Spleen (tissue), 11 donors: ENCODE data around the gene TRIM2. TPM values are rescaled to one million over a fixed set of nuclear protein-coding genes. Genes with fewer than 3 reads are reported as not detected.

Source experiments
- DNase-seq: peaks from one replicate; pipeline ENCODE4 v3.0.0-alpha.2; 2020
- H3K27ac ChIP-seq, 8 donors: fragments of 200-600 bp; sonication (generic) in 7 of 8; 1 replicate in 4 of 8; 2 replicates in 4 of 8; pipeline versions ENCODE4 v1.5.0 to v1.8.0; 2016 to 2021; ENCODE audit warnings: inconsistent platforms in 4 of 8, mild to moderate bottlenecking in 4 of 8, moderate library complexity in 1 of 8
- H3K27me3 ChIP-seq, 7 donors: fragments of 200-600 bp; sonication (generic) in 6 of 7; replicated peaks in 1 of 7; 1 replicate in 4 of 7; 2 replicates in 3 of 7; pipeline versions ENCODE4 v1.5.0 to v1.8.0; 2016 to 2021; ENCODE audit warnings: inconsistent platforms in 3 of 7, mild to moderate bottlenecking in 1 of 7
- H3K36me3 ChIP-seq, 6 donors: fragments of 200-600 bp; sonication (generic) in 5 of 6; 1 replicate in 4 of 6; 2 replicates in 2 of 6; pipeline versions ENCODE4 v1.5.0 to v1.8.0; 2016 to 2021; ENCODE audit warnings: inconsistent platforms in 2 of 6
- H3K4me1 ChIP-seq, 6 donors: fragments of 200-600 bp; sonication (generic) in 5 of 6; 1 replicate in 3 of 6; 2 replicates in 3 of 6; pipeline versions ENCODE4 v1.5.0 to v1.8.0; 2016 to 2021; ENCODE audit warnings: inconsistent platforms in 3 of 6
- H3K4me3 ChIP-seq, 8 donors: fragments of 200-600 bp; sonication (generic) in 7 of 8; 1 replicate in 4 of 8; 2 replicates in 4 of 8; pipeline versions ENCODE4 v1.5.0 to v1.8.0; 2016 to 2021; ENCODE audit warnings: inconsistent platforms in 4 of 8, mild to moderate bottlenecking in 4 of 8, moderate library complexity in 2 of 8
- H3K9me3 ChIP-seq, 8 donors: fragments of 200-600 bp; sonication (generic) in 7 of 8; 1 replicate in 4 of 8; 2 replicates in 4 of 8; pipeline versions ENCODE4 v1.5.0 to v1.8.0; 2016 to 2021; ENCODE audit warnings: inconsistent platforms in 4 of 8
- CTCF ChIP-seq, 11 experiments: fragments of 200-600 bp in 7 of 11; fragments of 450-650 bp in 4 of 11; sonication (generic) in 4 of 11; IDR thresholded peaks in 8 of 11; conservative IDR thresholded peaks in 3 of 11; 1 replicate in 7 of 11; 2 replicates in 4 of 11; pipeline versions ENCODE4 v1.4.0 to v1.8.0; 2016 to 2021; ENCODE audit warnings: antibody characterized with exemption in 11 of 11, inconsistent platforms in 4 of 11, mild to moderate bottlenecking in 1 of 11
- POLR2A ChIP-seq, 3 donors: fragments of 450-650 bp; IDR thresholded peaks; one replicate each; pipeline ENCODE4 v1.5.1; 2017; ENCODE audit warnings: antibody characterized with exemption in 3 of 3, mild to moderate bottlenecking in 1 of 3
- POLR2AphosphoS5 ChIP-seq, 3 donors: sonication (generic); formaldehyde crosslinking; IDR thresholded peaks; one replicate each; pipeline ENCODE4 v1.5.1; 2017; ENCODE audit warnings: antibody characterized with exemption in 3 of 3
- WGBS, 5 donors: extraction: QIAGEN DNeasy Blood & Tissue Kit in 3 of 5; methylation state at CpG; one replicate each; pipeline versions ENCODE4 v1.1.5 to v1.1.7; 2013 to 2018; 5-methylcytosine and 5-hydroxymethylcytosine counted together
- intact Hi-C: fragments of 100-400 bp; cut with DNase I; formaldehyde crosslinking; loops from one replicate; pipeline ENCODE4 v1.15.0; 2023; ENCODE audit warnings: low total_unique reads
- polyA plus RNA-seq, 3 donors: library from polyadenylated mRNA; stranded (reverse); fragments of 200-250 nt; gene quantifications; one replicate each; pipeline ENCODE4 v1.2.1, GENCODE V29; 2013
- total RNA-seq, 7 donors: library from RNA; depleted of rRNA in 3 of 7; stranded (reverse); fragments of >200 nt in 3 of 7; fragmentation: NEBNext Ultra II Directional in 4 of 7; extraction: Animal tissue kit (Norgen Biotek cat#: 25700) in 4 of 7; gene quantifications; one replicate each; pipeline versions ENCODE4 v1.1.0 to v1.2.1, GENCODE V29; 2016 to 2021
- donor health status: healthy with polysubstance abuse.
- donor health status: DM: no; HTN: no; CAD: no; lungs with moderate emphysema.
- donor health status: DM: no; HTN: no; CAD: no.
- donor health status: Bipolar disorder and iron deficiency.
- donor health status: healthy.
- donor health status: DM: no; HTN: no; CAD: no.
- donor health status: DM: yes; HTN: yes; CAD: no.

Gene TRIM2
- total and polyA plus RNA-seq, 10 donors: 3.2 to 77.9 (median 45.3) TPM

- 85 to 96% (median 91%) methylated on average over 2 of the region's 2 CpGs for WGBS, 5 donors
- Histone ChIP-seq H3K4me3 (no peak overlapping the region), H3K27ac (no peak overlapping the region), H3K27me3 (no peaks in the 10 kb centered on the region), H3K36me3 (no peaks in the 10 kb centered on the region), H3K9me3 (peaks cover 0 to 17% (median 14%) of the 10 kb centered on the region in 8 donors), H3K4me1 (peaks cover 0 to 3% (median 0%) of the 10 kb centered on the region in 6 donors)
- intact Hi-C loops: no loop called here
- TF ChIP-seq POLR2A (IDR thresholded peaks at IDR 0.05) (no peak), POLR2AphosphoS5 (IDR thresholded peaks at IDR 0.05) (no peak), CTCF (IDR thresholded peaks at IDR 0.05 in 8 of 11, conservative IDR thresholded peaks at IDR 0.05 in 3 of 11) (no peak)
- no peak for DNase-seq
These were observed 170.2 kb downstream of the TRIM2 start for GRCh38 chr4:153374442-153374841.

DNA sequence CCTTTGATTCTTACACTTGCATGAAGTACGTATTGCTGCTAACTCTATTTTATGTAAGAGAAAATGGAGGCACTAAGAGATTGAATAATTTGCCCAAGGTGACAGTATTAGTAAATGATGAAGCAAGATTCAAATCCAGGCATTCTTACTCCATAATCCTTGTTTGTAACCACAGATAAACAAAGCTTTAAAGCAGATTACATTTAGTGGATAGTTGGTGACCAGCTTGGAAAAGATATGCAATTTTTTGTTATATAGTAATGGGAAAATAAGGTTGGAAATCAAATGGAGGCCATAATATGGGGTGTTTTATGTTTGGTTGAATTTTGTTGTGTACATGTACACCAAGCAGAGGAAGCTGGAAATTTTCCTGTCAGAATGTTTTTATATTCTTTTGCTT, 171.1 kb downstream of the TRIM2 start:
- Histone ChIP-seq H3K27ac (no peak overlapping the region), H3K9me3 (peaks cover 0 to 17% (median 14%) of the 10 kb centered on the region in 8 donors), H3K4me1 (peaks cover 0 to 5% (median 0%) of the 10 kb centered on the region in 6 donors), H3K4me3 (no peak overlapping the region), H3K36me3 (no peaks in the 10 kb centered on the region), H3K27me3 (no peaks in the 10 kb centered on the region)
- no peak for DNase-seq
- WGBS, 5 donors: 92 to 98% (median 98%) methylated on average over 1 of the region's 1 CpG
- intact Hi-C loops: no loop called here
- no peak for TF ChIP-seq POLR2AphosphoS5 (IDR thresholded peaks at IDR 0.05)
- no peak for TF ChIP-seq POLR2A (IDR thresholded peaks at IDR 0.05)
- TF ChIP-seq CTCF (IDR thresholded peaks at IDR 0.05 in 8 of 11, conservative IDR thresholded peaks at IDR 0.05 in 3 of 11): no peak

DNA sequence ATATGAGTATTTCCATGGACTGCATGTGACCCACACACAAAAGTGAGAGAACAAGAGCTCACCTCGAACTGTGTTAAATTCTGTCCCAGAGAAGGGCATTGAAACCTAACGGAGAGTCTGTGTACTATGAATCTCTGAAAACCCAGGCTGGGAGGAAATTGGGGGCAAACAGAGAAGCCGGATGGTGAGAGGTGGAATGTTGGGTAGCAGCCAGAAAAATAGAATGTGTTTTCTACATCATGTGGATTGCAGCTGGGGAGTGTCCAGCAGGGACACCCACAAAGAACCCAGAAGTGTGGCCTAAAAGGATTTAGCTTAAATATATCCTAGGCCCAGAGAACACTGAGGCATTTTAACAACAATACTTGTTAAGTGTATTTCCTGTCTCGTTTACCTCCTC, 178.9 kb downstream of the TRIM2 start:
- 72 to 82% (median 78%) methylated on average over 4 of the region's 4 CpGs for WGBS, 5 donors
- no peak for TF ChIP-seq POLR2AphosphoS5 (IDR thresholded peaks at IDR 0.05)
- no peak for TF ChIP-seq POLR2A (IDR thresholded peaks at IDR 0.05)
- no peak for TF ChIP-seq CTCF (IDR thresholded peaks at IDR 0.05 in 8 of 11, conservative IDR thresholded peaks at IDR 0.05 in 3 of 11)
- Histone ChIP-seq H3K36me3 (no peaks in the 10 kb centered on the region), H3K4me3 (no peak overlapping the region), H3K27me3 (no peaks in the 10 kb centered on the region), H3K9me3 (no peaks in the 10 kb centered on the region), H3K27ac (no peak overlapping the region), H3K4me1 (peaks cover 0 to 5% (median 0%) of the 10 kb centered on the region in 6 donors)
- intact Hi-C loops: no loop called here
- no peak for DNase-seq

GRCh38 chr4:153384160-153384559, 179.9 kb downstream of the TRIM2 start:
- H3K27me3 ChIP-seq: no peaks in the 10 kb centered on the region
- no peak overlapping the region for H3K27ac ChIP-seq
- no peaks in the 10 kb centered on the region for H3K9me3 ChIP-seq
- H3K4me1 ChIP-seq: peaks cover 0 to 4% (median 0%) of the 10 kb centered on the region in 6 donors
- no peak overlapping the region for H3K4me3 ChIP-seq
- TF ChIP-seq CTCF (IDR thresholded peaks at IDR 0.05 in 8 of 11, conservative IDR thresholded peaks at IDR 0.05 in 3 of 11) (no peak), POLR2A (IDR thresholded peaks at IDR 0.05) (no peak), POLR2AphosphoS5 (IDR thresholded peaks at IDR 0.05) (no peak)
- H3K36me3 ChIP-seq: no peaks in the 10 kb centered on the region
- intact Hi-C loops: no loop called here
- 93 to 100% (median 96%) methylated on average over 1 of the region's 1 CpG for WGBS, 5 donors
- DNase-seq: no peak
